GM21367 (cell line): ENCODE data around the gene PCDHA10.

Experiments used
- ATAC-seq: cut with Tn5 transposase; IDR thresholded peaks from one replicate; pipeline ENCODE4 v1.9.1; 2021; ENCODE audit not compliant: unreplicated experiment

The PCDHA10 gene

DNA sequence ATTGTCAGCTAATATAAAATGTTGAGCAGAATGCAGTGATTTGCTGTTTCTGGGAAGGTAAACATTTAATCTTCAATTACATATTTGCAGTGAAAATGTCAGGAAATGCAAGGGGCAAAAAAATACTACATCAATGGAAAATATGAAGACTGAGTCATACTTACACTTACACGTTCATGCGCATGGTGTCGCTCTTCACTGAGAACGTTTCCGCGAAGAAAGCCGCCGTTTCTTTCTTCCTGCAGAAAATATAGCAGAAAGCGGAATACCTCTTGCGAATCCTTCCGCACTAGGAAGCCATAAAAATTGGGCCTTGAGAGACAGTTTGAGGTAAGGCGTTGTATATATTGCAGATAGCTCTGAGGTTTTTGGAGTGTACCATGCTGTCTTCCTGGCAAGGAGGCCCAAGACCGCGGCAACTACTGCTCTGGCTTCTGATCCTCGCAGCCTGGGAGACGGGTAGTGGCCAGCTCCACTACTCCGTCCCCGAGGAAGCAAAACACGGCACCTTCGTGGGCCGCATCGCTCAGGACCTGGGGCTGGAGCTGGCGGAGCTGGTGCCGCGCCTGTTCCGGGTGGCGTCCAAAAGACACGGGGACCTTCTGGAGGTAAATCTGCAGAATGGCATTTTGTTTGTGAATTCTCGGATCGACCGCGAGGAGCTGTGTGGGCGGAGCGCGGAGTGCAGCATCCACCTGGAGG, 26.3 kb downstream of the PCDHA10 start, which contains the start of gene PCDHA13:
PCDHA13 (plus strand) TSS at position 236 of the 702 bp plus-strand sequence; CDS start at position 381, 145 bp downstream.
- no peak for ATAC-seq

DNA sequence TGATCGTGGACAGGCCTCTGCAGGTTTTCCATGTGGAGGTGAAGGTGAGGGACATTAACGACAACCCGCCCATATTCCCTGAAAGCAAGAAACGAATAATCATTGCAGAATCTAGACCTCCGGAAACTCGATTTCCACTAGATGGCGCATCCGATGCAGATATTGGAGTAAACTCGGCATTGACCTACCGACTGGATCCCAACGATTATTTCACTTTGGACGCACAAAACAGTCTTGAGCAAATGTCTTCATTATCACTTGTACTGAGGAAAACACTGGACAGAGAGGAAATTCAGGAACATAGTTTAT, 26.8 kb downstream of the PCDHA10 start:
- no peak for ATAC-seq

DNA sequence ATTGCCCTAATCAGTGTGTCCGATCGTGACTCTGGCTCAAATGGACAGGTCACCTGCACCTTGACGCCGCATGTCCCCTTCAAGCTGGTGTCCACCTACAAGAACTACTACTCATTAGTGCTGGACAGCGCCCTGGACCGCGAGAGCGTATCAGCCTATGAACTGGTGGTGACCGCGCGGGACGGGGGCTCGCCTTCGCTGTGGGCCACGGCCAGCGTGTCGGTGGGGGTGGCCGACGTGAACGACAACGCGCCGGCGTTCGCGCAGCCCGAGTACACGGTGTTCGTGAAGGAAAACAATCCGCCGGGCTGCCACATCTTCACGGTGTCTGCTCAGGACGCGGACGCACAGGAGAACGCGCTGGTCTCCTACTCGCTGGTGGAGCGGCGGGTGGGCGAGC, 27.7 kb downstream of the PCDHA10 start:
- no peak for ATAC-seq

DNA sequence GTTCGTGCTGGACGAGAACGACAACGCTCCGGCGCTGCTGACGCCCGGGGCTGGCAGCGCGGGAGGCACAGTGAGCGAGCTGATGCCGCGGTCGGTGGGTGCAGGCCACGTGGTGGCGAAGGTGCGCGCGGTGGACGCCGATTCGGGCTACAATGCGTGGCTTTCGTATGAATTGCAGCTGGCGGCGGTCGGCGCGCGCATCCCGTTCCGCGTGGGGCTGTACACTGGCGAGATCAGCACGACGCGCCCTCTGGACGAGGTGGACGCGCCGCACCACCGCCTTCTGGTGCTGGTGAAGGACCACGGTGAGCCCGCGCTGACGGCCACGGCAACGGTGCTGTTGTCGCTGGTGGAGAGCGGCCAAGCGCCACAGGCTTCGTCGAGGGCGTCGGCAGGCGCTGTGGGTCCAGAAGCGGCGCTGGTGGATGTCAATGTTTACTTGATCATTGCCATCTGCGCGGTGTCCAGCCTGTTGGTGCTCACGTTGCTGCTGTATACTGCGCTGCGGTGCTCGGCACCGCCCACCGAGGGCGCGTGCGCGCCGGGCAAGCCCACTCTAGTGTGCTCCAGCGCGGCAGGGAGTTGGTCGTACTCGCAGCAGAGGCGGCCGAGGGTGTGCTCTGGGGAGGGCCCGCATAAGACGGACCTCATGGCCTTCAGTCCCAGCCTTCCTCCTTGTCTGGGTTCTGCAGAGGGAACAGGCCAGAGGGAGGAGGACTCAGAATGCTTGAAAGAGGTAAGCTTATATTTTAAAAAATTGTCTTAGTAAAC, 28.4 kb downstream of the PCDHA10 start:
- no peak for ATAC-seq

DNA sequence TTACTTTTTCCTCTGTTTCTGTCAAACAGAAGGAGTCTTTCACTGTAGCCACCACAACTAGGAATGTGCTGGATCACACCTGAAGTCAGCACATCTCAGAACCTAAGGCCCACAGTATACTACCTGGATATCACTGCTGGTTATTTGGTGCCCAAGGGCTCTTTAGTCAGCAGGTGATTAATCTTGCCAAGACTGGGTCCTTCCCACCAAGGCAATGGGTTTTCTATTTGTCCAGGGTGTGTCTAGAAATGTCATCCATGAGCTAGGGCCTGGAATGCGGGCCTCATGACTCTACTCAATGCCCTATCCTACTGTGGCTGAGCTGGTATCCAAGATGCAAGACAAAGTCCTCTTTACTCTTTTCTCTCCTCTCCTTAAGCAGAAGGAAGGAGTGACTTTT, 60.6 kb downstream of the PCDHA10 start:
- ATAC-seq: no peak
